HepG2 (cell line): ENCODE measurements around the gene LARP1. TPM values are rescaled to one million over a fixed set of nuclear protein-coding genes. Genes with fewer than 3 reads are reported as not detected.
A peak's percentile ranks its signal among the peaks of the same experiment; 100 is the strongest.

Experiments
- ARID5B ChIP-seq: IDR thresholded peaks from 2 replicates; pipeline ENCODE4 v1.4.0; 2020; ENCODE audit warnings: mild to moderate bottlenecking, missing genetic modification reagents
- BCL6 ChIP-seq: IDR thresholded peaks from 2 replicates; pipeline ENCODE4 v1.6.1; 2016; ENCODE audit warnings: missing genetic modification reagents, missing compliant biosample characterization
- GATAD1 ChIP-seq: IDR thresholded peaks from 2 replicates; pipeline ENCODE4 v1.6.1; 2016; ENCODE audit warnings: missing genetic modification reagents, missing compliant biosample characterization
- HES4 ChIP-seq: sonication (generic); formaldehyde crosslinking; IDR thresholded peaks from 2 replicates; pipeline ENCODE4 v1.9.0; 2021; ENCODE audit warnings: mild to moderate bottlenecking, missing genetic modification reagents, borderline replicate concordance
- HMGXB3 ChIP-seq: sonication (generic); formaldehyde crosslinking; IDR thresholded peaks from 2 replicates; pipeline ENCODE4 v1.4.0; 2020; ENCODE audit warnings: missing genetic modification reagents, borderline replicate concordance
- KDM6A ChIP-seq: IDR thresholded peaks from 2 replicates; pipeline ENCODE4 v1.6.1; 2016; ENCODE audit warnings: low read depth
- ZBTB33 ChIP-seq: sonication (generic); formaldehyde crosslinking; IDR thresholded peaks from 2 replicates; pipeline ENCODE4 v1.4.0; 2020; ENCODE audit warnings: missing genetic modification reagents
- ZMYM2 ChIP-seq: sonication (generic); formaldehyde crosslinking; IDR thresholded peaks from 2 replicates; pipeline ENCODE4 v1.8.0; 2022; ENCODE audit warnings: mild to moderate bottlenecking, missing genetic modification reagents
- ZNF292 ChIP-seq: sonication (generic); formaldehyde crosslinking; IDR thresholded peaks from 2 replicates; pipeline ENCODE4 v1.8.1; 2022; ENCODE audit warnings: mild to moderate bottlenecking, low read depth, missing genetic modification reagents, borderline replicate concordance
- ZXDC ChIP-seq: sonication (generic); formaldehyde crosslinking; IDR thresholded peaks from 2 replicates; pipeline ENCODE4 v1.5.0; 2020; ENCODE audit warnings: mild to moderate bottlenecking, missing genetic modification reagents
- polyA plus RNA-seq, 8 experiments: library from polyadenylated mRNA; depleted of rRNA in 3 of 8; stranded (reverse) in 7 of 8; unstranded in 1 of 8; fragments of >200 nt; fragmentation: Illumina TruSeq in 4 of 8; extraction: Trizol in 4 of 8; gene quantifications; 2 replicates each; pipeline versions ENCODE4 v1.2.1 to v1.2.3, GENCODE V29; 2011 to 2016; ENCODE audit warnings: low read depth in 4 of 8, missing spikeins in 1 of 8, mixed read lengths in 1 of 8; ENCODE audit not compliant: insufficient read depth in 1 of 8
- total RNA-seq, 5 experiments: library from RNA; depleted of rRNA; stranded (reverse); fragments of >200 nt; fragmentation: Illumina TruSeq; extraction: Trizol; gene quantifications; 2 replicates each; pipeline ENCODE4 v1.2.3, GENCODE V29; 2016; ENCODE audit warnings: low read depth in 1 of 5
- TF ChIP-seq, protein P1 (sequence below): sonication (generic); formaldehyde crosslinking; IDR thresholded peaks from 2 replicates; pipeline ENCODE4 v1.8.1; 2023; ENCODE audit warnings: mild to moderate bottlenecking, missing genetic modification reagents

The LARP1 gene
- total and polyA plus RNA-seq, 2 of the 13 experiments (the other 11 are each of a cell fraction or from before 2014, with no cell fraction given), result 45.2 to 61.4 TPM

- TF ChIP-seq ARID5B (0 out of 2 replicates have a peak, but pooled peaks have one; percentile 25), HMGXB3 (CRISPR knock-in tag) (no peak), ZXDC (CRISPR knock-in tag) (no peak), KDM6A (CRISPR knock-in tag) (no peak), ZBTB33 (CRISPR knock-in tag) (peak; percentile 75; the same call in 1 of the 2 replicates), GATAD1 (CRISPR knock-in tag) (no peak), BCL6 (CRISPR knock-in tag) (peak; percentile 87), ZMYM2 (CRISPR knock-in tag) (no peak), HES4 (CRISPR knock-in tag) (no peak), ZNF292 (peak; percentile 59; the same call in 1 of the 2 replicates)
- TF ChIP-seq, protein P1, sequence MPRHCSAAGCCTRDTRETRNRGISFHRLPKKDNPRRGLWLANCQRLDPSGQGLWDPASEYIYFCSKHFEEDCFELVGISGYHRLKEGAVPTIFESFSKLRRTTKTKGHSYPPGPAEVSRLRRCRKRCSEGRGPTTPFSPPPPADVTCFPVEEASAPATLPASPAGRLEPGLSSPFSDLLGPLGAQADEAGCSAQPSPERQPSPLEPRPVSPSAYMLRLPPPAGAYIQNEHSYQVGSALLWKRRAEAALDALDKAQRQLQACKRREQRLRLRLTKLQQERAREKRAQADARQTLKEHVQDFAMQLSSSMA (CRISPR knock-in tag), result no peak
These were observed 40.8 kb upstream of the LARP1 start (continued) for GRCh38 chr5:154714266-154714986.
